ENCODE results near the gene XKRX.

The XKRX gene

GRCh38 chrX:100895365-100896075 lies 33.2 kb downstream of the XKRX start:
- DNase-seq = no peak

- DNase-seq = no peak
Observed at GRCh38 chrX:100883654-100884053, 45.1 kb downstream of the XKRX start.

GRCh38 chrX:100880368-100880767 lies 48.3 kb downstream of the XKRX start:
- DNase-seq = no peak

- DNase-seq = no peak
Observed at GRCh38 chrX:100874325-100874724, 54.4 kb downstream of the XKRX start, which contains the start of gene NOX1. TSS of gene NOX1 (minus strand) at chrX:100874359. CDS start at chrX:100874139, 220 bp downstream.

GRCh38 chrX:100871594-100872560 lies 56.8 kb downstream of the XKRX start:
- no peak for DNase-seq

GRCh38 chrX:100870527-100870926 lies 58.2 kb downstream of the XKRX start:
- no peak for DNase-seq

GRCh38 chrX:100868273-100868672 lies 60.4 kb downstream of the XKRX start:
- no peak for DNase-seq

- DNase-seq = no peak
Observed at GRCh38 chrX:100864657-100865391, 63.9 kb downstream of the XKRX start.

Measured in right kidney (tissue), 1 donor.